OCI-LY1 (cell line): ENCODE measurements around the gene MFAP3L.
"Not testable (repeated sequence)": the region's sequence is repeated elsewhere in the genome, so short reads cannot be mapped to it uniquely, and the experiment has no call there.

Experiments
- CTCF ChIP-seq: fragments of 200-600 bp; sonication (generic), shearing (Covaris generic); IDR thresholded peaks from 2 replicates; pipeline ENCODE4 v1.5.1; 2017; ENCODE audit warnings: mild to moderate bottlenecking, antibody characterized with exemption, low read length, moderate library complexity, mixed read lengths
- EZH2 ChIP-seq: fragments of 200-600 bp; sonication (generic), shearing (Covaris generic); IDR thresholded peaks from 2 replicates; pipeline ENCODE4 v1.8.0; 2017; ENCODE audit warnings: borderline replicate concordance, mixed run types, mild to moderate bottlenecking, antibody characterized with exemption, low read length, moderate library complexity, mixed read lengths

DNA sequence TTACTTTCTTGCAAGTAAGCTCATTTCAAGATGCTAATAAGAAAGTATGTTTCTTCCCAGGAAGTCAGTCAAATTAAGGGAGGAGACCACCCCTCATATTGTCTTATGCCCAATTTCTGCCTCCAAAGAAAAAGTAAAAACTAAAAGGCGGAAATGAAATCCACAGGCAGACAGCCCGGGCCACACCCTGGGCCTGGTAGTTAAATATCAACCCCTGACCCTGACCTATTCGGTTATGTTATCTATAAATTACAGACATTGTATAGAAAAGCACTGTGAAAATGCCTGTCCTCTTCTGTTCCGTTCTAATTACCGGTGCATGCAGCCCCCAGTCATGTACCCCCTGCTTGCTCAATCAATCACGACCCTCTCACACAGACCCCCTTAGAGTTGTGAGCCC, 82.6 kb downstream of the MFAP3L start:
- TF ChIP-seq EZH2, CTCF: not testable (repeated sequence)
